SK-N-SH treated with all-trans-retinoic acid at 6 μM for 48 hours (cell line): Measurements from ENCODE around the gene GNAI1.

Experiments
- ATAC-seq: fragments of 200-7000 bp; cut with Tn5 transposase; 3 replicates; pipeline ENCODE4 v1.9.1; 2020; ENCODE audit warnings: mild to moderate bottlenecking, moderate library complexity
- ARNTL ChIP-seq: fragments of 450-650 bp; formaldehyde crosslinking; IDR thresholded peaks from 2 replicates; pipeline ENCODE4 v1.5.0; 2020; ENCODE audit warnings: low read depth, mild to moderate bottlenecking, moderate library complexity, borderline replicate concordance
- BACH2 ChIP-seq: fragments of 250-450 bp; sonication (Bioruptor Pico); IDR thresholded peaks from 2 replicates; pipeline ENCODE4 v1.9.0; 2021; ENCODE audit warnings: mild to moderate bottlenecking, borderline replicate concordance
- CREB5 ChIP-seq: fragments of 250-450 bp; sonication (Bioruptor Pico); IDR thresholded peaks from 2 replicates; pipeline ENCODE4 v1.5.1; 2020; ENCODE audit warnings: low read depth, mild to moderate bottlenecking, moderate library complexity
- CSRNP3 ChIP-seq: fragments of 250-450 bp; sonication (Bioruptor Pico); IDR thresholded peaks from 2 replicates; pipeline ENCODE4 v1.5.1; 2021; ENCODE audit warnings: mild to moderate bottlenecking, moderate library complexity
- ESRRG ChIP-seq: fragments of 250-450 bp; sonication (Bioruptor Pico); IDR thresholded peaks from 2 replicates; pipeline ENCODE4 v1.6.1; 2021; ENCODE audit warnings: mild to moderate bottlenecking
- GLIS3 ChIP-seq: fragments of 250-450 bp; sonication (Bioruptor Pico); IDR thresholded peaks from 2 replicates; pipeline ENCODE4 v1.5.0; 2020; ENCODE audit warnings: mild to moderate bottlenecking, moderate library complexity
- ISL1 ChIP-seq: fragments of 250-450 bp; sonication (Bioruptor Pico); IDR thresholded peaks from 2 replicates; pipeline ENCODE4 v2.1.2; 2022; ENCODE audit warnings: mild to moderate bottlenecking, moderate library complexity
- OSR1 ChIP-seq: fragments of 250-450 bp; sonication (Bioruptor Pico); IDR thresholded peaks from 2 replicates; pipeline ENCODE4 v1.8.0; 2022; ENCODE audit warnings: moderate library complexity, mild to moderate bottlenecking, inconsistent platforms
- POU6F1 ChIP-seq: fragments of 250-450 bp; sonication (Bioruptor Pico); IDR thresholded peaks from 2 replicates; pipeline ENCODE4 v1.8.0; 2021; ENCODE audit warnings: low read depth, mild to moderate bottlenecking, moderate library complexity, borderline replicate concordance
- PPARA ChIP-seq: fragments of 250-450 bp; sonication (Bioruptor Pico); IDR thresholded peaks from 2 replicates; pipeline ENCODE4 v1.5.0; 2020; ENCODE audit warnings: mild to moderate bottlenecking, borderline replicate concordance
- RARB ChIP-seq: fragments of 250-450 bp; sonication (Bioruptor Pico); IDR thresholded peaks from 2 replicates; pipeline ENCODE4 v1.8.0; 2021; ENCODE audit warnings: mild to moderate bottlenecking, moderate library complexity
- SNAI2 ChIP-seq: fragments of 250-450 bp; sonication (Bioruptor Pico); IDR thresholded peaks from 2 replicates; pipeline ENCODE4 v1.5.0; 2020; ENCODE audit warnings: mild to moderate bottlenecking, moderate library complexity
- TCF4 ChIP-seq: fragments of 250-450 bp; sonication (Bioruptor Pico); IDR thresholded peaks from 2 replicates; pipeline ENCODE4 v1.8.0; 2021; ENCODE audit warnings: mild to moderate bottlenecking, moderate library complexity, borderline replicate concordance
- TOX ChIP-seq: fragments of 250-450 bp; sonication (Bioruptor Pico); IDR thresholded peaks from 2 replicates; pipeline ENCODE4 v1.8.0; 2021; ENCODE audit warnings: mild to moderate bottlenecking, moderate library complexity, borderline replicate concordance
- TSHZ2 ChIP-seq: fragments of 250-450 bp; sonication (Bioruptor Pico); IDR thresholded peaks from 2 replicates; pipeline ENCODE4 v1.5.0; 2020; ENCODE audit warnings: mild to moderate bottlenecking, moderate library complexity
- ZC3H10 ChIP-seq: fragments of 250-450 bp; sonication (Bioruptor Pico); IDR thresholded peaks from 2 replicates; pipeline ENCODE4 v1.5.1; 2021; ENCODE audit warnings: mild to moderate bottlenecking, moderate library complexity
- ZNF565 ChIP-seq: fragments of 450-650 bp; formaldehyde crosslinking; conservative IDR thresholded peaks from 2 replicates; pipeline ENCODE4 v1.5.0; 2020; ENCODE audit warnings: low read depth, mild to moderate bottlenecking, moderate library complexity
- ZNF70 ChIP-seq: fragments of 450-650 bp; formaldehyde crosslinking; IDR thresholded peaks from 2 replicates; pipeline ENCODE4 v1.5.0; 2020; ENCODE audit warnings: mild to moderate bottlenecking, moderate library complexity
- ZNF8 ChIP-seq: fragments of 450-650 bp; formaldehyde crosslinking; IDR thresholded peaks from 2 replicates; pipeline ENCODE4 v1.5.0; 2020; ENCODE audit warnings: mild to moderate bottlenecking, moderate library complexity

The GNAI1 gene

GRCh38 chr7:80133361-80134114 lies 1.1 kb upstream of the GNAI1 start:
- no peak for TF ChIP-seq ESRRG (CRISPR knock-in tag)
- TF ChIP-seq ARNTL (CRISPR knock-in tag): no peak
- no peak for TF ChIP-seq OSR1
- no peak for TF ChIP-seq ZNF565 (CRISPR knock-in tag)
- TF ChIP-seq CREB5: no peak
- TF ChIP-seq GLIS3 (CRISPR knock-in tag): no peak
- TF ChIP-seq SNAI2 (CRISPR knock-in tag): no peak
- TF ChIP-seq TSHZ2: no peak
- TF ChIP-seq ZC3H10 (CRISPR knock-in tag): no peak
- TF ChIP-seq TOX (CRISPR knock-in tag): no peak
- no peak for TF ChIP-seq ZNF70
- no peak for TF ChIP-seq BACH2
- TF ChIP-seq POU6F1: no peak
- TF ChIP-seq RARB (CRISPR knock-in tag): no peak
- no peak for TF ChIP-seq CSRNP3 (CRISPR knock-in tag)
- no peak for ATAC-seq

DNA sequence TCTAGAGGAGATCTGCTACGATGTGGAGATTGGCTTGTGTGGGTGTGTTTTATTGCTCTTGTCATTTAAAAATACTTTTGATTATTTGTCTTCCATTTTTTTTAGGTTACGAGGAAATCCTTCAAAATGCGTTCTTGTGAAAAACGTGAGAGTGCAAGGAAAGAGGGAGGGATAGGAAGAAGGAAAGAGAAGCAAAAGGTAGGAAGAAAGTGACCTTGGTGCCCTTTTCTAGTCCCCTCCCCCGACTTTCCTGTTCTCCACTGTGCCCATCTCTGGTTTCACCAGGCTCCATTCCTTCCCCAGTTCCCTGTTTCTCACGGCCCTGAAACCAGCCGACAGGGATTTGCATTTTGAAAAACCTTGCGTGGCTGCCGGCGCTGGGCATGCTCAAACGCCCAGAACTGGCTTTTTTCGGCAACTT lies 506 bp upstream of the GNAI1 start:
- TF ChIP-seq SNAI2 (CRISPR knock-in tag) (no peak), ISL1 (CRISPR knock-in tag) (0 out of 2 replicates have a peak, but pooled peaks have one; percentile 12)
- no peak; the same call in 2 of the 3 replicates for ATAC-seq

DNA sequence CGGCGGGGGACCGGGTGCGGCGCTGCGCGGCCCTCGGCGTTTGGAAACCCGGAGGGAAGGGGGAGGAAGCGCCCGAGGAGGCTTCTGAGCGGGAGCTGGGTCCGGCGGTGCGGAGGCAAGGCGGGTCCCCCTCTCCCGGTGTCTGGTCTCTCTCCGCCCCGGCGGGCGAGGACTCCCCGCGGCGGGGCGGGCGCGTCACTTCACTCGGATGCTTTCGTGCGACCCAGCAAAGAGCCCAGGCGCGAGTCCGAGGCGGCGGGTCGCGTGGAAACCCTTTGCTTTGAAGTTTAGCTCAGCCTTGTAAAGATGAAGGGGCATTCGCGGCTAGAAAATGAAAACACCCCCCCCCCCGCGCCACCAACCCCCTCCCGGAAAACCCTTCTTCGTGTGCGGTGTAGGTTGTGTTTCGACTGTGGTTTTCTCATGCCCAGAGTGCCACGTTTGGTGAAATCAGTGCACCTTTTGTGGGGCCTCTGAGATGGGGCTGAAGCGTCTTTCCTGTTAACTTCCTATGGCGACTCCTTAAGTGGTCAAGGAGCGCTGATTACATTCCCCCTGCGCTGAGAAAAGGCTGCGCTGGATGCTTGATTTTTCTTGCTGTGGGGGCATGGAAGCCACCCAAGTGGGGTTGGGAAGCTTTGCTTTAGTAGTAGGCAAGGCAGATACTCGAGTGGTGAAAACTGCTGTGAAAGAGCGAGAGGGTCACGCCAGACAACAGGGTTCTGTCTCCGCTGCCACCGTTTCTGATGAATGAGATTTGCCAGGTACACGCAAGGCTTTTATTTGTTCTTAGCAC lies 876 bp downstream of the GNAI1 start:
- TF ChIP-seq ZNF8 (CRISPR knock-in tag) (no peak), TOX (CRISPR knock-in tag) (no peak), POU6F1 (no peak), PPARA (no peak), SNAI2 (CRISPR knock-in tag) (no peak), TCF4 (CRISPR knock-in tag) (no peak), ISL1 (CRISPR knock-in tag) (no peak), ZNF70 (no peak), GLIS3 (CRISPR knock-in tag) (no peak), CSRNP3 (CRISPR knock-in tag) (no peak), BACH2 (no peak), RARB (CRISPR knock-in tag) (no peak), CREB5 (no peak), ZNF565 (CRISPR knock-in tag) (no peak), ESRRG (CRISPR knock-in tag) (no peak), OSR1 (no peak), ARNTL (CRISPR knock-in tag) (no peak), ZC3H10 (CRISPR knock-in tag) (no peak)
- peak; percentile 46 for ATAC-seq
